Activated naive CD8-positive, alpha-beta T cell treated with anti-CD3 and anti-CD28 coated beads, Interleukin-2, amount 10 ng/mL, durations not matched to agents 7 days and 5 days (primary cell): ENCODE results near the gene LRRC10B. TPM values are rescaled to one million over a fixed set of nuclear protein-coding genes. Genes with fewer than 3 reads are reported as not detected.

Experiments used
- ATAC-seq: fragments of 150-1000 bp; cut with Tn5 transposase; one replicate; pipeline ENCODE4 v1.10.0; 2021; ENCODE audit warnings: low read depth, moderate library complexity
- POLR2A ChIA-PET: fragments of 350-600 bp; sonication (Branson Sonifier 250); formaldehyde crosslinking; loops from one replicate; lab custom pipeline; 2021; ENCODE audit warnings: antibody characterized with exemption; lab: Charles Lee
- DNase-seq: peaks from one replicate; pipeline ENCODE4 v3.0.0; 2021
- H3K27ac Mint-ChIP-seq: one replicate; pipeline ENCODE4 v1.8.0; 2022; ENCODE audit warnings: mild to moderate bottlenecking, mixed read lengths
- H3K27me3 Mint-ChIP-seq: one replicate; pipeline ENCODE4 v1.8.0; 2022; ENCODE audit warnings: mild to moderate bottlenecking, moderate library complexity, mixed read lengths
- H3K36me3 Mint-ChIP-seq: one replicate; pipeline ENCODE4 v1.8.0; 2021; ENCODE audit warnings: mild to moderate bottlenecking, mixed read lengths
- H3K4me1 Mint-ChIP-seq: one replicate; pipeline ENCODE4 v1.8.0; 2021; ENCODE audit warnings: mixed read lengths
- H3K4me3 Mint-ChIP-seq: one replicate; pipeline ENCODE4 v1.8.0; 2022; ENCODE audit warnings: mild to moderate bottlenecking, moderate library complexity, mixed read lengths
- H3K9me3 Mint-ChIP-seq: one replicate; pipeline ENCODE4 v1.8.0; 2021; ENCODE audit warnings: mixed read lengths
- total RNA-seq, 2 experiments: library from RNA; stranded (reverse); gene quantifications; one replicate each; pipeline ENCODE4 v1.2.3, GENCODE V29; 2021

LRRC10B gene
- total RNA-seq, 2 experiments from 2014 or later = not detected

GRCh38 chr11:61543606-61544306 is 35.2 kb downstream of the LRRC10B start:
- no peak overlapping the region for H3K27ac Mint-ChIP-seq
- no peaks in the 10 kb centered on the region for H3K9me3 Mint-ChIP-seq
- ATAC-seq (no peak), DNase-seq (no peak)
- H3K27me3 Mint-ChIP-seq = peaks cover 15% of the 10 kb centered on the region
- H3K36me3 Mint-ChIP-seq = no peaks in the 10 kb centered on the region
- POLR2A ChIA-PET = no interaction called here
- H3K4me1 Mint-ChIP-seq = peaks cover 1% of the 10 kb centered on the region
- no peak overlapping the region for H3K4me3 Mint-ChIP-seq

GRCh38 chr11:61544466-61544865 is 35.9 kb downstream of the LRRC10B start:
- no peak for DNase-seq
- Mint-ChIP-seq H3K27me3 (peaks cover 14% of the 10 kb centered on the region), H3K4me1 (peaks cover 1% of the 10 kb centered on the region), H3K36me3 (no peaks in the 10 kb centered on the region), H3K4me3 (no peak overlapping the region), H3K9me3 (no peaks in the 10 kb centered on the region), H3K27ac (no peak overlapping the region)
- ATAC-seq = no peak
- POLR2A ChIA-PET = no interaction called here

GRCh38 chr11:61545341-61545740 is 36.8 kb downstream of the LRRC10B start:
- H3K4me1 Mint-ChIP-seq = peaks cover 1% of the 10 kb centered on the region
- ATAC-seq (no peak), DNase-seq (no peak)
- H3K27ac Mint-ChIP-seq = no peak overlapping the region
- no peaks in the 10 kb centered on the region for H3K36me3 Mint-ChIP-seq
- H3K4me3 Mint-ChIP-seq = no peak overlapping the region
- H3K27me3 Mint-ChIP-seq = peaks cover 9% of the 10 kb centered on the region
- POLR2A ChIA-PET = no interaction called here
- H3K9me3 Mint-ChIP-seq = no peaks in the 10 kb centered on the region

DNA sequence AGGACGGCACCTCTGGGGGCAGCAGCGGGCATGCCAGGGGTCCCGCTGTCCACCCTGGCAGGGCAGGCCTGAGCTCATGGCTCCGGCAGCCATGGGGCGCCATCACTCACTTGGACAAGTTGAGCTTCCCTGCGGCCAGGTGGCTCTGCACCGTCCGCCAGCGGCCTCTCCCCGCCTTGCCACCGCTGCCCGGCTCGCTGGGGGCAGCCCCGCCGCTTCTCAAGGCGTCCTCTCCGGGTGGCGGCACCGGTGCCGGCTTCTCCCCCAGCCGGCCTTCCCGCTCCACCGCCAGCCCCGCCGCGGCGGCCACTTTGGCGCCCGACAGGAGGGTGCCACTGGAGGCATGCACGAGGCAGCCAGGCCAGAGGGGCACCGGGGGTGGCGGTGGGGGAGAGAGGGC is 37.4 kb downstream of the LRRC10B start:
- DNase-seq (no peak), ATAC-seq (no peak)
- Mint-ChIP-seq H3K9me3 (no peaks in the 10 kb centered on the region), H3K27me3 (peaks cover 9% of the 10 kb centered on the region), H3K4me1 (peaks cover 1% of the 10 kb centered on the region), H3K4me3 (no peak overlapping the region), H3K27ac (no peak overlapping the region), H3K36me3 (no peaks in the 10 kb centered on the region)
- POLR2A ChIA-PET = no interaction called here

GRCh38 chr11:61546663-61547062 is 38.1 kb downstream of the LRRC10B start:
- H3K36me3 Mint-ChIP-seq = no peaks in the 10 kb centered on the region
- H3K9me3 Mint-ChIP-seq = no peaks in the 10 kb centered on the region
- peaks cover 1% of the 10 kb centered on the region for H3K4me1 Mint-ChIP-seq
- DNase-seq = no peak
- H3K4me3 Mint-ChIP-seq = no peak overlapping the region
- no peak overlapping the region for H3K27ac Mint-ChIP-seq
- H3K27me3 Mint-ChIP-seq = peaks cover 8% of the 10 kb centered on the region
- no peak for ATAC-seq
- POLR2A ChIA-PET = no interaction called here

GRCh38 chr11:61547246-61547645 is 38.7 kb downstream of the LRRC10B start:
- ATAC-seq (no peak), DNase-seq (no peak)
- no peak overlapping the region for H3K27ac Mint-ChIP-seq
- POLR2A ChIA-PET = no interaction called here
- peaks cover 1% of the 10 kb centered on the region for H3K4me1 Mint-ChIP-seq
- H3K9me3 Mint-ChIP-seq = no peaks in the 10 kb centered on the region
- H3K27me3 Mint-ChIP-seq = peaks cover 5% of the 10 kb centered on the region
- H3K4me3 Mint-ChIP-seq = no peak overlapping the region
- no peaks in the 10 kb centered on the region for H3K36me3 Mint-ChIP-seq

GRCh38 chr11:61549177-61549576 is 40.6 kb downstream of the LRRC10B start:
- H3K27me3 Mint-ChIP-seq = peaks cover 9% of the 10 kb centered on the region
- no peak for DNase-seq
- no peak overlapping the region for H3K4me3 Mint-ChIP-seq
- H3K36me3 Mint-ChIP-seq = no peaks in the 10 kb centered on the region
- H3K4me1 Mint-ChIP-seq = peaks cover under 1% of the 10 kb centered on the region
- no peak for ATAC-seq
- POLR2A ChIA-PET = no interaction called here
- no peaks in the 10 kb centered on the region for H3K9me3 Mint-ChIP-seq
- H3K27ac Mint-ChIP-seq = no peak overlapping the region

- Mint-ChIP-seq H3K9me3 (no peaks in the 10 kb centered on the region), H3K27me3 (peaks cover 16% of the 10 kb centered on the region), H3K36me3 (no peaks in the 10 kb centered on the region), H3K4me1 (no peaks in the 10 kb centered on the region), H3K4me3 (no peak overlapping the region), H3K27ac (no peak overlapping the region)
- DNase-seq = no peak
- no peak for ATAC-seq
- POLR2A ChIA-PET = no interaction called here
Measured at GRCh38 chr11:61549662-61550568, 41.4 kb downstream of the LRRC10B start.

DNA sequence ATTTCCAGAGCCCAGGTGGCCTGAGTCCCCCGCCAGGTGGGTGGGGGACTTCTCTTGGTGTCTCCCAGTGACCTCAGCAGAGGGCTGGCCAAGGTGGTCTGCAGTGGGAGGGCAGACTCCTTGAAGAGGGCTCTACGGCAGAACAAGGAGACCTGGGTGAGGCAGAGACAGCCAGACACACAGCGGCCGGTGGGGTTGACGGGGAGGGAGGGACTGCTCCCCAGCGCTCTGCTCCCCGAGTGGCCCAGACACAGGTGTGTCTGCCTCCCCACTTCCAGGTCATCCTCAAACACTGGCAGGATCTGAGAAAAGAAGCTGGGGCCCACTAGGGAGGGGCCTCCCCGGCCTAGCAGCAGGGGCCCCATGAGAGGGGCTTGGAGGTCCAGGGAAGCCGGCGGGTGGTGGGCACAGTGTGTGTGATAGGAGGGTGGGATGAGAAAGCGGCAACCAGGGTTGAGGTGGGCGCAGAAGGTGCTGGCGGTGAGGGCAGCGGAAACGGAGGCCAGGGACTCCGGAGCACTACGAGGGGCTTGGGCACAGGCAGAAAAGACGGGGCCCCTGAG is 42.2 kb downstream of the LRRC10B start:
- Mint-ChIP-seq H3K27me3 (peaks cover 22% of the 10 kb centered on the region), H3K9me3 (no peaks in the 10 kb centered on the region), H3K4me3 (no peak overlapping the region), H3K4me1 (no peaks in the 10 kb centered on the region), H3K36me3 (no peaks in the 10 kb centered on the region), H3K27ac (no peak overlapping the region)
- no peak for DNase-seq
- no peak for ATAC-seq
- POLR2A ChIA-PET = no interaction called here

- Mint-ChIP-seq H3K9me3 (no peaks in the 10 kb centered on the region), H3K27me3 (peaks cover 31% of the 10 kb centered on the region)
Measured at GRCh38 chr11:61551634-61552033, 43.1 kb downstream of the LRRC10B start.

DNA sequence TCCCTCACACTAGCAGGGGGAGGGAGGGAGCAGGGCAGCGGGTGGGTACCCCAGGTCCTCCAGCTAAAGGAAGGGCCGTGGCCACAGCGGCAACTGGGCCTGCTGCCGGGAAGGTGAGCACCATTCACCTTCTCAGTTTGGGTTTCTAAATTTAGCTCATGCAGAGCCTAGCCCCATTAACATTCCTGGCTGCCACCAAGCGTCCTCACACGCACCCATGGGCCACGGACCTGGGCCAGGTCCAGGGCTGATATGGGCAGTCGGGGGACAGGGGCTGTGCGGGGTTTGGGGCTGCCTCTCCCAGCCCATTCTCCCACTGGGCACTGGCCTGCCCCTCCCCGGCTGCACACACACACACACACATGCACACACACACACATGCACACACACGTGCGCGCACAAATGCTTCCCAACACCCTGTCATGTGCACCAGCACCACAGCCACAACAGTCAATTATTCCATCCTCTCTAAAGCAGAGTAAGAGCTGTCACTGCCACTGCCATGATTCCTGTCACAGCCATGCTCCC is 43.6 kb downstream of the LRRC10B start:
- no peak overlapping the region for H3K4me3 Mint-ChIP-seq
- no peaks in the 10 kb centered on the region for H3K4me1 Mint-ChIP-seq
- POLR2A ChIA-PET = no interaction called here
- H3K36me3 Mint-ChIP-seq = no peaks in the 10 kb centered on the region
- ATAC-seq (no peak), DNase-seq (no peak)
- no peaks in the 10 kb centered on the region for H3K9me3 Mint-ChIP-seq
- peaks cover 36% of the 10 kb centered on the region for H3K27me3 Mint-ChIP-seq
- H3K27ac Mint-ChIP-seq = no peak overlapping the region

More at GRCh38 chr11:61551634-61552033, 43.1 kb downstream of the LRRC10B start:
- POLR2A ChIA-PET = no interaction called here
- no peaks in the 10 kb centered on the region for H3K4me1 Mint-ChIP-seq
- DNase-seq = no peak
- H3K27ac Mint-ChIP-seq = no peak overlapping the region
- no peak for ATAC-seq
- no peaks in the 10 kb centered on the region for H3K36me3 Mint-ChIP-seq
- no peak overlapping the region for H3K4me3 Mint-ChIP-seq

- no peak overlapping the region for H3K4me3 Mint-ChIP-seq
- H3K27ac Mint-ChIP-seq = no peak overlapping the region
- H3K27me3 Mint-ChIP-seq = peaks cover 41% of the 10 kb centered on the region
- no peak for ATAC-seq
- H3K9me3 Mint-ChIP-seq = no peaks in the 10 kb centered on the region
- no peaks in the 10 kb centered on the region for H3K4me1 Mint-ChIP-seq
- DNase-seq = no peak
- no peaks in the 10 kb centered on the region for H3K36me3 Mint-ChIP-seq
- POLR2A ChIA-PET = no interaction called here
Measured at GRCh38 chr11:61553373-61554171, 45.0 kb downstream of the LRRC10B start.
